ENCODE measurements around the gene EPG5.
"Not testable (repeated sequence)": the region's sequence is repeated elsewhere in the genome, so short reads cannot be mapped to it uniquely, and the experiment has no call there.

Gene EPG5

DNA sequence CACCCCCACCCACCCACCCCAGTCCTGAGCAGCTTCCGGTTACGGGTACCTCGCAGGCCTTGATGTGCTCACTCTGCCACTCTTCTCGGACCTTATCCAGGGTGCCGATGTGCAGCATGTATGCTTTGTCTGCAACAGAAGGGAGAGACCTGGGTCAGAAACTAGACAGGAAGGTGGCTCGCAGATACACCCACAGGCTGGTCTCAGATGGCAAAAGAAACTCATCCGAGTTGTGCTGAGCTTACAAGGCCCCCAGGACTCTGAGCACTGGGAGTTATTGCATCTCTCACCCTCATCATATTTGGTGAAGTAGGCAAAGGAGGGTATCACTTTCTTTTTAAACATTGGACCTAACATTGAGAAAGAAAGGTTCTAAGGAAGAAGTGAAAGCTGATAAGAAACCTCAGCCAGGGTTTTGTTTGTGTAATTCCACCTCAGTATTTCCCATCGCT lies 30.6 kb upstream of the EPG5 start:
- Histone ChIP-seq H3K36me3 (ENCODE audit: insufficient read depth, low read length) (no peaks in the 10 kb centered on the region), H3K4me1 (ENCODE audit: insufficient read depth, low read length) (peaks cover 3% of the 10 kb centered on the region; the same call in 1 of the 2 replicates), H3K9ac (ENCODE audit: low read depth, low read length) (no peak overlapping the region), H3K9me3 (ENCODE audit: control insufficient read depth, insufficient read depth, low read length) (peaks cover 5% of the 10 kb centered on the region; the same call in 1 of the 2 replicates)

DNA sequence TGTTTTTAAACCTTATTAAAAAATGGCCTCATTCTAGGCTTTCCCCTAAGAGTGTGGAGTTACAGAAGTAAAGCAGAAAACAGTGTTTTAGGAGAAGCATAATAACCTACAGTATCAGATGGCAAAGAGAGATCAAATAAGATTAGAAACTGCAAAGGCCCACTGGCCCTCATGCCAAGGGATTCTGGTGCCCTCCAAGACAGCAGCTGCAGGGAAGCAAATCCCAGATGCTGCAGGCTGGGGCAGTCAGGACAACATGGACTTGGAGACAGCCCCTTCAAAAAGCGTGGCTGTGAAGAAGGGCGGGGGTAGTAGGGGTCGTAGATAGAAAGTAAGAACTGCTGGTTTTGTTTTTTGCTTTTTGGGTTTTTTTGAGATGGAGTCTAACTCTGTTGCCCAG lies 28.3 kb upstream of the EPG5 start:
- Histone ChIP-seq H3K4me1 (ENCODE audit: insufficient read depth, low read length) (peaks cover 3% of the 10 kb centered on the region; the same call in 1 of the 2 replicates), H3K9me3 (ENCODE audit: control insufficient read depth, insufficient read depth, low read length) (no peaks in the 10 kb centered on the region), H3K36me3 (ENCODE audit: insufficient read depth, low read length) (no peaks in the 10 kb centered on the region), H3K9ac (ENCODE audit: low read depth, low read length) (no peak overlapping the region)

DNA sequence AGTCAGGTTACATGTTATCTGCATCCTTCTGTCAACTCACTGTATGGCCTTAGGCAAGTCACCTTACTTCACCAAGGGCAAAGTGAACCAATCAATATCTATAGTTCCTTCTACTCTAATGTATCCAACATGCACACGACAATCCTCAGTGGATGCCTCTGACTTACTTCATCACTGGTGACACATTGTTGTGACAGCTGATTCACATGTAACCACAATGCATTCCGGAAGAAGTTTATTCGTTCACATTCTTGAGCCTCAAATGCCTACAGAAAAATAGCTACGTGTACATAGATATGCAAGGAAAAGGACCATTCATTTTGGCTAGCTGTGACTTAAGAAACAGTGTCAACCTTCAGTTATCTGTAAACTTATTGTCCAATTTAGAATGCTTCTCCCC lies 26.3 kb upstream of the EPG5 start:
- Histone ChIP-seq H3K9ac (ENCODE audit: low read depth, low read length) (no peak overlapping the region), H3K4me1 (ENCODE audit: insufficient read depth, low read length) (peaks cover 3% of the 10 kb centered on the region; the same call in 1 of the 2 replicates), H3K9me3 (ENCODE audit: control insufficient read depth, insufficient read depth, low read length) (no peaks in the 10 kb centered on the region), H3K36me3 (ENCODE audit: insufficient read depth, low read length) (no peaks in the 10 kb centered on the region)

DNA sequence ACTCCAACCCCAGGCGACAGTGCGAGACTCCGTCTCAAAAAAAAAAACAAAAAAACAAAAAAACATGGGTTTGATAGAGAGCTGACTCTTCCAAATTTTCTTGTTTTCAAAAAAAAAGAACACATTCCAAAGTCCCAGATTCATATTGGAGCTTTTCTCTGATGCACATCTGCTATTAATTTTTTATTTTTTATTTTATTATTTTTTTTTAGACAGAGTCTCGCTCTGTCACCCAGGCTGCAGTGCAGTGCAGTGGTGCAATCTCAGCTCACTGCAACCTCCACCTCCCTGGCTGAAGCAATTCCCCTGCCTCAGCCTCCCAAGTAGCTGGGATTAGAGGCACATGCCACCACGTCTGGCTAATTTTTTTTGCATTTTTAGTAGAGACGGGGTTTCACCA lies 25.4 kb upstream of the EPG5 start:
- not testable (repeated sequence) for H3K36me3 ChIP-seq (ENCODE audit: insufficient read depth, low read length); H3K9me3 ChIP-seq (ENCODE audit: control insufficient read depth, insufficient read depth, low read length)

DNA sequence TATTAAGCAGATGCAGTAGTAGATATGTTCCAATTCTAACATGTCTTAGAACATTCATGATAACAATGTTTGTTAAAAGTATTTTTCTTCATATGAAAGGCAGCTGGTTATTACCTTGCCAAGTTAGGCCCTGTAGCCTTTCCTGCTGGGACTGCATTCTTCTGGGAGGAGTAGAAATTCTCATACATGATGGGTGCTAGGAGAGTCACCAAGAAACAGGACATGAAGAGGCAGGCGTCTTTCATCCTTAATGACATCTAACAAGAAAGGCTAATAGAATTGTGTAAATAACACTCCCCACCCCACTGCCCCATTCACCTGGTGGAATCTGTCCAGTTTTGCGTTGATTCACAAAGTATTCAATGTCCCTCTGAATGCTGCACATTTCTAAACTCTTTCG lies 24.7 kb upstream of the EPG5 start:
- H3K9me3 ChIP-seq (ENCODE audit: control insufficient read depth, insufficient read depth, low read length): no peaks in the 10 kb centered on the region
- H3K4me1 ChIP-seq (ENCODE audit: insufficient read depth, low read length): no peaks in the 10 kb centered on the region
- no peak overlapping the region for H3K9ac ChIP-seq (ENCODE audit: low read depth, low read length)
- H3K36me3 ChIP-seq (ENCODE audit: insufficient read depth, low read length): no peaks in the 10 kb centered on the region

More for the DNA sequence above, 25.4 kb upstream of the EPG5 start:
- not testable (repeated sequence) for H3K4me1 ChIP-seq (ENCODE audit: insufficient read depth, low read length); H3K9ac ChIP-seq (ENCODE audit: low read depth, low read length)

DNA sequence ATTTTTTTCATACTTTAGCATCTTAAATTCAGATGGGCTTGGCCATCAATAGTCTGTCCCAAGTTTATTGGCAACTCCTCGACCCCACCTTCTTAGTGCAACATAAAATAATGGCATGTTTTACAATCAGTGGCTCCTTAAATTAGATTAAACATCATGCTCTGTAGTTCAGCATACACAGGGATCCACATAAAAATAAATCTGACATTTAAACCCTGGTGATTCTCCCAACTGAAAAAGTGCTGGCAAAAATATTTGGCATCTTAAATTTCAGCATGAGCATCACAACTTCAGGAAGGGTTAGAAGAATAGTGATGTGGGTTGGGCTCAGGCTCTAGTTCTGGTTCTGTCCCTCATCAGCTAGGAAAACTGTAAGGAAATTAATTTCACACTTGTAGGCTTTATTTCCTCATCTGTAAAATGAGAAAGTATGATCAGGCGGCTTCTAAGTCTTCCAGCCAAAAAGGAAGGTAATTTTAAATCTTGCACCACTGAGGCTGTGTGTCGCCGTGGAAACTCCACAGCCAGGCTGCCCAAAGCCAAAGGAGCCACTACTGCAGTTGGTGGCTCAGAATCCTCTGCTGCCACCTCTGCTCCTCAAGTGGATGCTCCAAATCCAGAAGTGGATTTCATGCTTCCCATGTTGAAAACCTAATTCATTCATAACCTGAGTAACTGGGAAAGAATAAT lies 17.6 kb upstream of the EPG5 start:
- no peak overlapping the region for H3K9ac ChIP-seq (ENCODE audit: low read depth, low read length)
- H3K36me3 ChIP-seq (ENCODE audit: insufficient read depth, low read length): no peaks in the 10 kb centered on the region
- H3K9me3 ChIP-seq (ENCODE audit: control insufficient read depth, insufficient read depth, low read length): no peaks in the 10 kb centered on the region
- no peaks in the 10 kb centered on the region for H3K4me1 ChIP-seq (ENCODE audit: insufficient read depth, low read length)

DNA sequence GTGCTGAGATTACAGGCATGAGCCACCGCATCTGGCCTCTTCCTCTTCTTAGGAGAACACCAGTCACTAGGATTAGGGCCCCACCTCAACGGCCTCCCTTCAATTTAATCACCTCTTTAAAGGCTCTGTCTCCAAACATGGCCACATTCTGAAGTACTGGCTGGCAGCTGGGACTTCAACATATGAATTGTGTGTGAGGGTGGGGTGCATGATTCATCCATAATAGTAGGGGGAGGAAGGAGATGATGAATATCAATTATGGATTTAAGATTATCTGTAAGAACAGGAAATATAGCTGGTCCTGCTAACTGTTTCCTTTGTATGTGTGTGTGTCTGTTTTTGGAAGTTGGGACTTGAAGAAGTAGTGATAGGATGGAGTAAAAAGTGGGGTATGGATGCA lies 14.7 kb upstream of the EPG5 start:
- Histone ChIP-seq H3K9me3 (ENCODE audit: control insufficient read depth, insufficient read depth, low read length) (no peaks in the 10 kb centered on the region), H3K9ac (ENCODE audit: low read depth, low read length) (no peak overlapping the region), H3K36me3 (ENCODE audit: insufficient read depth, low read length) (no peaks in the 10 kb centered on the region), H3K4me1 (ENCODE audit: insufficient read depth, low read length) (peaks cover 17% of the 10 kb centered on the region)

DNA sequence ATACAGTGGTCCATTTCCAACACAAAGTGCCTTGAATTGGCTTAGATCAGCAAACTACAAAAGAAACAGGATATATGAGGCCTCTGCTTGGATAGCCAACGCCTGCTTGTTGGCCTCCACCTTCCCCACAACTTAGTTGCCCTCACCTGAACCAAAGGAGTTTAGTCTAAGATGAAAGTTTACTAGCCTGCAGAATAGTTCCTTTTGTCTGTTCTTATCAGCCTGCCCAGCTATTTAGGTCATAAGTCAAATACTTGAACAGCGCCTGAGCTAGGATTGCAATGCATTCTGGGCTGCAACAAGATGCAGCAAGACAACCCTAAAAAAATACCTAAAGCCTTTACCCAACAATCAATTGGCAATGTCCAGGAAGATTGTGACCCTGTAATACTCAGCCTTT lies 13.1 kb upstream of the EPG5 start:
- H3K9ac ChIP-seq (ENCODE audit: low read depth, low read length): no peak overlapping the region
- H3K4me1 ChIP-seq (ENCODE audit: insufficient read depth, low read length): peaks cover 18% of the 10 kb centered on the region
- H3K36me3 ChIP-seq (ENCODE audit: insufficient read depth, low read length): no peaks in the 10 kb centered on the region
- H3K9me3 ChIP-seq (ENCODE audit: control insufficient read depth, insufficient read depth, low read length): no peaks in the 10 kb centered on the region

DNA sequence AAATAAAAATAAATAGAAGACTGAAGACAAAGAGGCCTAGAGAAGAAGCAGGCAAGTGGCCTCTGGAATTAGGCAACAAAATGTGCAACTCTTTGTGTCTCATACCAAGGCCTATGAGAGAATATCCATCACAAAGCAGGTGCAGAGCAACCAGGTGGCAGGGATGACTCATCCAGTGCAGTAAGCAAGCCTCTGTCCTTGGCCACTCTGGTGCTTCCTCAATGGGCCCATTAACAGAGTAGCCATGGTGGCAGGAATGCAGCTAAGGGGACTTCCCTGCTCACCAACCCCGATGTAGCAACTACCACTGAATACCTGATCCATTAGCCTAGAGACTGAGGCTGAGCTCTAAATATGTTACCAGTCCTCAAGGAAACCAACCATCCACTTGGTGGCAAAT lies 11.0 kb upstream of the EPG5 start:
- Histone ChIP-seq H3K36me3 (ENCODE audit: insufficient read depth, low read length) (no peaks in the 10 kb centered on the region), H3K4me1 (ENCODE audit: insufficient read depth, low read length) (peaks cover 22% of the 10 kb centered on the region), H3K9ac (ENCODE audit: low read depth, low read length) (no peak overlapping the region), H3K9me3 (ENCODE audit: control insufficient read depth, insufficient read depth, low read length) (no peaks in the 10 kb centered on the region)

DNA sequence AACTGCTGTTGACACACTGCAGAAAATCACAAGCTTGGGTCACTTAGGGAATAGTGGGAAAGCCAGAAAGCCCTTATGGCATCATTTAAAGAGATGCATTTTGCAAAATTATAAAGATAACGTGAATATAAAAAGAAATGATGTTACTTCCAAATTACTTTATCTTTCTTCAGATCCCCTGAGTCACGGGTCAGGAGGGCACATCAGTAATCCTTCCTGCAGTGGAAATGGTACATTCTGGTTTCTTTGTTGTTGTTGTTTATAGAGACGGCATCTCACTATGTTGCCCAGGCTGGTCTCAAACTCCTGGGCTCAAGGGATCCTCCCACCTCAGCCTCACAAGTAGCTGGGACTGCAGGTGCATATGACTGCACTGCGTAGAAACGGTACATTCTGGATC lies 9.8 kb upstream of the EPG5 start:
- Histone ChIP-seq H3K4me1 (ENCODE audit: insufficient read depth, low read length) (peaks cover 22% of the 10 kb centered on the region), H3K9ac (ENCODE audit: low read depth, low read length) (no peak overlapping the region), H3K9me3 (ENCODE audit: control insufficient read depth, insufficient read depth, low read length) (no peaks in the 10 kb centered on the region), H3K36me3 (ENCODE audit: insufficient read depth, low read length) (no peaks in the 10 kb centered on the region)

DNA sequence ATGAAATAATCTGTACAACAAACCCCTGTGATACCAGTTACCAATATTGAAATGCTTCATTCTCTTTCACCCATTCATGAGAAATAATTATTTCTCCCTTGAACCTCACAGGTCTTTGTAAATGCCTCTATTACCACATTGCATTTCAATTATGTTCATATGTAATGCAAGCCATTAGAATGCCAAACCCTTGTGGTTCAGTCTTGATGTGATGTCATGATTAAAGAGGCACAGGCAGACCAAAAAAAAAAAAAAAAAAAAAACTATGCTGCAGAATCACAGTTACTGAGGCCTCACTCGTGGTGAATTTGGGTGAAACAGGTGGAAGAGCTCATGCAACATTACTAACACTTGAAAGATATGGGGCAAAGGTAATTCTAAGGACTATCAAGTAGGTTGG lies 9.4 kb upstream of the EPG5 start:
- Histone ChIP-seq H3K9me3 (ENCODE audit: control insufficient read depth, insufficient read depth, low read length) (no peaks in the 10 kb centered on the region), H3K4me1 (ENCODE audit: insufficient read depth, low read length) (peaks cover 22% of the 10 kb centered on the region), H3K9ac (ENCODE audit: low read depth, low read length) (no peak overlapping the region), H3K36me3 (ENCODE audit: insufficient read depth, low read length) (no peaks in the 10 kb centered on the region)

DNA sequence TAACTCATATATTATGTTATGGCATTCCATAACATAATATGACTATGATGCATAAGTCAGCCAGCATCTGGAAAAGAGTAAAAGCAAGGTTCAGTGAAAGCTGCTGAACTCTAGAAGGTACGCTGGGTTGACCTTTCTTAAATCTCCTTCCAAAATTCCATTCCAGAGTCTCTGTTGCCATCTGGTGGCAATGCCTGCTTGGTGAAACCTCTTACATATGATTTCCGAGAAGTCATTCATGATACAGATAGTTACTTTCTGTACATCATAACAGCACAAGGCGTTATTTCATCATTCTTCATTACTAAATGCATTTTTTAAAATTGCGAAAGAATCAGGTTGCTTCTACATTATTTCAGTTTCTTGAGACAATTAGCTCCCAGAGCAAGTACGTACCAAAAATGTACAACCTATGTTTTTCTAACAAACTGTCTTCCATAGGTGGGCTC lies 7.0 kb upstream of the EPG5 start:
- no peak overlapping the region for H3K9ac ChIP-seq (ENCODE audit: low read depth, low read length)
- H3K36me3 ChIP-seq (ENCODE audit: insufficient read depth, low read length): no peaks in the 10 kb centered on the region
- H3K4me1 ChIP-seq (ENCODE audit: insufficient read depth, low read length): peaks cover 22% of the 10 kb centered on the region
- no peaks in the 10 kb centered on the region for H3K9me3 ChIP-seq (ENCODE audit: control insufficient read depth, insufficient read depth, low read length)

DNA sequence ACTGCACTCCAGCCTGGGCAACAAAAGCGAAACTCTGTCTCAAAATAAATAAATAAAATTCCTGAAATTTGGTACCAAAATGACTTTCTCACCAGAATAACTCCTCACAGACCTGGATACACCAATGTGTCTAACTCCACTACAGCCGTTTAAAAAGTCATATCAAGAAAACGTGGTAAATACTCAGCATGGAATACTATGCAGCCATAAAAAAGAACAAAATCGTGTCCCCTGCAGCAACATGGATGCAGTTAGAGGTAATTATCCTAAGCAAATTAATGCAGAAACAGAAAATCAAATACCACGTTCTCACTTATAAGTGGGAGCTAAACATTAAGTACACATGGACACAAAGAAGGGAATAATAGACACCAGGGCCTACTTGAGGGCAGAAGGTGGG lies 2.2 kb downstream of the EPG5 start:
- not testable (repeated sequence) for H3K9ac ChIP-seq (ENCODE audit: low read depth, low read length); H3K4me1 ChIP-seq (ENCODE audit: insufficient read depth, low read length); H3K36me3 ChIP-seq (ENCODE audit: insufficient read depth, low read length); H3K9me3 ChIP-seq (ENCODE audit: control insufficient read depth, insufficient read depth, low read length)

DNA sequence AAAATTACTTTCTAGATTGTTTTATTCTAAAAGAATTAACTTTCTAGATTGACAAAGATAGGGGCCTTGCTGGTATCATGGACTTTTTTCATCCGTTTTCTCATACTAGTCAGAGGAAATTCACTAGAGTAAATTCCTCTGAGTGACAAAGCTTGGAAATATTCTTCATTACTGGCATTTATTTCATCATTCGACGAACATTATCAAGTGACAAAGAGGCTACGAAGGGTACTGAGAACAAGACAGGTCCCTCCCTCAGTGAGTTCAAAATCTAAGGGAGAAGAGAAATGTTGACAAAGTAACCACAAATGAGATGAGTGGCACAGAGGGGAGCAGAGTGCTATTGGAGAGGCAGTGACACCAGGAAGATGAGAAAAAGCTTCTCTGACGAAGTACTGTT lies 4.3 kb downstream of the EPG5 start:
- no peaks in the 10 kb centered on the region for H3K9me3 ChIP-seq (ENCODE audit: control insufficient read depth, insufficient read depth, low read length)
- H3K36me3 ChIP-seq (ENCODE audit: insufficient read depth, low read length): peaks cover 8% of the 10 kb centered on the region; the same call in 1 of the 2 replicates
- H3K4me1 ChIP-seq (ENCODE audit: insufficient read depth, low read length): no peaks in the 10 kb centered on the region
- no peak overlapping the region for H3K9ac ChIP-seq (ENCODE audit: low read depth, low read length)

DNA sequence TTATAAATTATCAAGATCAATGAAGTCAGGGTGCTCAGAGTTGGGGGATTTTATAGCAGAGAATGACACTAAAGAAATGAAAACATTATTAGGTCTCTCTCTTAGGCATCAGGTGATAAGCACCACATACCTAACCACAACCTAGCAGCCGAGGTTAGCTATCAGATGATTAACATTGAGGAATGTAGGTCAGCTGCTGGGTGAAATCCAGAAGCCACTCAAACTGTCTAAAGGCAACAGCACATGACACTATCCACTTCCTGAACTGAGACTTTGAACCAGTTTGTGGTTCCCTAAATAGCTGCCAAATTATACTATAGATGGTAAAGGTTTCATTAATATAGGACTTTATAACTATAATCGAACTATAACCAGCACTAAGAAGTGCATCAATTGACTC lies 4.7 kb downstream of the EPG5 start:
- Histone ChIP-seq H3K9me3 (ENCODE audit: control insufficient read depth, insufficient read depth, low read length) (no peaks in the 10 kb centered on the region), H3K9ac (ENCODE audit: low read depth, low read length) (no peak overlapping the region), H3K4me1 (ENCODE audit: insufficient read depth, low read length) (no peaks in the 10 kb centered on the region), H3K36me3 (ENCODE audit: insufficient read depth, low read length) (peaks cover 8% of the 10 kb centered on the region; the same call in 1 of the 2 replicates)

Data from ES-I3 (cell line).